HepG2 (cell line): Measurements from ENCODE around the gene MT1M. TPM values are rescaled to one million over a fixed set of nuclear protein-coding genes. Genes with fewer than 3 reads are reported as not detected.

Experiments used
- TRAFD1 ChIP-seq: sonication (generic); formaldehyde crosslinking; IDR thresholded peaks from 2 replicates; pipeline ENCODE4 v1.5.1; 2020; ENCODE audit warnings: missing genetic modification reagents, mild to moderate bottlenecking, borderline replicate concordance
- YEATS2 ChIP-seq: sonication (generic); formaldehyde crosslinking; IDR thresholded peaks from 2 replicates; pipeline ENCODE4 v1.4.0; 2020; ENCODE audit warnings: missing genetic modification reagents, borderline replicate concordance
- ZBTB8A ChIP-seq: sonication (generic); formaldehyde crosslinking; IDR thresholded peaks from 2 replicates; pipeline ENCODE4 v1.4.0; 2020; ENCODE audit warnings: mild to moderate bottlenecking, low read depth, missing genetic modification reagents, borderline replicate concordance
- ZFP37 ChIP-seq: sonication (generic); formaldehyde crosslinking; IDR thresholded peaks from 2 replicates; pipeline ENCODE4 v1.4.0; 2020; ENCODE audit warnings: missing genetic modification reagents, borderline replicate concordance
- ZFP90 ChIP-seq: sonication (generic); formaldehyde crosslinking; IDR thresholded peaks from 2 replicates; pipeline ENCODE4 v1.8.0; 2022; ENCODE audit warnings: missing genetic modification reagents, mild to moderate bottlenecking, inconsistent platforms, borderline replicate concordance
- ZNF124 ChIP-seq: sonication (generic); formaldehyde crosslinking; IDR thresholded peaks from 2 replicates; pipeline ENCODE4 v1.4.0; 2020; ENCODE audit warnings: missing genetic modification reagents
- ZNF230 ChIP-seq: sonication (generic); formaldehyde crosslinking; IDR thresholded peaks from 2 replicates; pipeline ENCODE4 v1.4.0; 2020; ENCODE audit warnings: mild to moderate bottlenecking, missing genetic modification reagents
- ZNF33B ChIP-seq: sonication (generic); formaldehyde crosslinking; IDR thresholded peaks from 2 replicates; pipeline ENCODE4 v1.5.1; 2020; ENCODE audit warnings: mild to moderate bottlenecking, missing genetic modification reagents
- ZSCAN21 ChIP-seq: sonication (generic); formaldehyde crosslinking; IDR thresholded peaks from 2 replicates; pipeline ENCODE4 v1.8.0; 2022; ENCODE audit warnings: mild to moderate bottlenecking, missing genetic modification reagents, moderate library complexity, borderline replicate concordance
- polyA plus RNA-seq, 8 experiments: library from polyadenylated mRNA; depleted of rRNA in 3 of 8; stranded (reverse) in 7 of 8; unstranded in 1 of 8; fragments of >200 nt; fragmentation: Illumina TruSeq in 4 of 8; extraction: Trizol in 4 of 8; gene quantifications; 2 replicates each; pipeline versions ENCODE4 v1.2.1 to v1.2.3, GENCODE V29; 2011 to 2016; ENCODE audit warnings: low read depth in 4 of 8, missing spikeins in 1 of 8, mixed read lengths in 1 of 8; ENCODE audit not compliant: insufficient read depth in 1 of 8
- total RNA-seq, 5 experiments: library from RNA; depleted of rRNA; stranded (reverse); fragments of >200 nt; fragmentation: Illumina TruSeq; extraction: Trizol; gene quantifications; 2 replicates each; pipeline ENCODE4 v1.2.3, GENCODE V29; 2016; ENCODE audit warnings: low read depth in 1 of 5
- TF ChIP-seq, protein P1 (sequence below): sonication (generic); IDR thresholded peaks from 2 replicates; pipeline ENCODE4 v1.6.1; 2016; ENCODE audit warnings: low read depth, borderline replicate concordance
- TF ChIP-seq, protein P2 (sequence below): sonication (generic); formaldehyde crosslinking; IDR thresholded peaks from 2 replicates; pipeline ENCODE4 v1.8.1; 2023; ENCODE audit warnings: missing genetic modification reagents, mild to moderate bottlenecking, borderline replicate concordance
- TF ChIP-seq, protein P3 (sequence below), 2 experiments: sonication (generic) in 1 of 2; formaldehyde crosslinking in 1 of 2; IDR thresholded peaks; 2 replicates each; pipeline versions ENCODE4 v1.4.0 to v1.6.1; 2018 to 2020; ENCODE audit warnings: missing genetic modification reagents in 2 of 2, borderline replicate concordance in 1 of 2, low read depth in 1 of 2, mild to moderate bottlenecking in 1 of 2, missing biosample characterization in 1 of 2
- TF ChIP-seq, protein P4 (sequence below), 2 experiments: sonication (generic) in 1 of 2; formaldehyde crosslinking in 1 of 2; IDR thresholded peaks; 2 replicates each; pipeline versions ENCODE4 v1.4.0 to v1.6.1; 2016 to 2020; ENCODE audit warnings: borderline replicate concordance in 1 of 2, low read depth in 1 of 2, mild to moderate bottlenecking in 1 of 2, missing genetic modification reagents in 1 of 2

The MT1M gene
- total and polyA plus RNA-seq, 2 of the 13 experiments (the other 11 are each of a cell fraction or from before 2014, with no cell fraction given) = 4.6 TPM; not detected in 1

DNA sequence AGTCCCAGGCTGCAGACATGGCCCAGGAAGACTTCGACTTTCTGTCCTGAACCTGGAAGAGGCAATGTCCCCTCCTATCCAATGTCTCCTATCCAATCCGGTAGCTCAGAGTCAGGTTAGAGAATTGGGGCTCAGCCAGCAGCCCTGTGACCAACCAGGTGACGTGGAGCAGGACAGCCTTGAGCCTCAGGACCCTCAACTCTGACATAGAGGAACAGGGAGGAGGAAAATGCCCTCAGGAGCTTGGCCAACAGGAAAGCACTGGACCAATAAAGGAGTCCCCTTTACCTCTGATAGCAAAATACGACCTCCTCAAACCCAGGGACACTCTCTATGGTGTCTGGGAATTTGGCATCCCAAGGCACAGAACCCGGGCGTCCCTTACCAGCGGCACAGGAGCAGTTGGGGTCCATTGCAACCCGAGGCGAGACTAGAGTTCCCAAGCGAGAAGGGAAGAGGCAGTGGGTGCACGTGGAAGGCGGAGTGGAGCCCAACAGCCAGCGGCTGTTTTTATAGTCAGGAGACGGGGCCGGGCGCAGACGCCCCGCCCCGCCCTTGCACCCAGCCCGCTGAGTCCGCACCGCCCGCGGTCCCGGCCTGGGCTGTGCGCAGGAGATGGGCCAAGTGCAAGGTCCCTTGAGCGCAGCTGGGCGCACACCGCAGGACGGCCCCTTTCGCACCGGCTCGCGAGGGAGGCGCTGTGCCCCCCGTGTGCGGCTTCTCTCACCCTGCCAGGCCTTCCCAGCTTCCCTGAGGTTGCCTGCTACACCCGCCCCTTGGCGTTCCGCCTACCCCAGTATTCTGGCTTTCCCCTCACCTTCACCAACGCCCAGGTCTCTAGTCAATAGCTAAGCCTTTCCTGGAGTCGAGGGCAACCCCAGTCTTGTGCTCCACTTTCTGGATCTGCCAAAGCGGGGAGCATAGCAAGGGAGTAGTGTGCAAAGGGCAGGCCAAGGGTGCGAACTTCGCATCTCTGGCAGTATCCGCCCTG, 35.4 kb downstream of the MT1M start, which contains the start of gene MT1G (continued):
- 0 out of 2 replicates have a peak, but pooled peaks have one; percentile 45 for TF ChIP-seq TRAFD1 (CRISPR knock-in tag)
- TF ChIP-seq, protein P1, sequence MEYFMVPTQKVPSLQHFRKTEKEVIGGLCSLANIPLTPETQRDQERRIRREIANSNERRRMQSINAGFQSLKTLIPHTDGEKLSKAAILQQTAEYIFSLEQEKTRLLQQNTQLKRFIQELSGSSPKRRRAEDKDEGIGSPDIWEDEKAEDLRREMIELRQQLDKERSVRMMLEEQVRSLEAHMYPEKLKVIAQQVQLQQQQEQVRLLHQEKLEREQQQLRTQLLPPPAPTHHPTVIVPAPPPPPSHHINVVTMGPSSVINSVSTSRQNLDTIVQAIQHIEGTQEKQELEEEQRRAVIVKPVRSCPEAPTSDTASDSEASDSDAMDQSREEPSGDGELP = peak; percentile 68; the same call in 1 of the 2 replicates
- TF ChIP-seq, protein P2, sequence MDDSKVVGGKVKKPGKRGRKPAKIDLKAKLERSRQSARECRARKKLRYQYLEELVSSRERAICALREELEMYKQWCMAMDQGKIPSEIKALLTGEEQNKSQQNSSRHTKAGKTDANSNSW = 0 out of 2 replicates have a peak, but pooled peaks have one; percentile 42
- peak; percentile 85; the same call in 1 of the 2 replicates for TF ChIP-seq ZNF33B
- TF ChIP-seq ZFP90 = peak; percentile 63; the same call in 1 of the 2 replicates
- TF ChIP-seq, protein P3, sequence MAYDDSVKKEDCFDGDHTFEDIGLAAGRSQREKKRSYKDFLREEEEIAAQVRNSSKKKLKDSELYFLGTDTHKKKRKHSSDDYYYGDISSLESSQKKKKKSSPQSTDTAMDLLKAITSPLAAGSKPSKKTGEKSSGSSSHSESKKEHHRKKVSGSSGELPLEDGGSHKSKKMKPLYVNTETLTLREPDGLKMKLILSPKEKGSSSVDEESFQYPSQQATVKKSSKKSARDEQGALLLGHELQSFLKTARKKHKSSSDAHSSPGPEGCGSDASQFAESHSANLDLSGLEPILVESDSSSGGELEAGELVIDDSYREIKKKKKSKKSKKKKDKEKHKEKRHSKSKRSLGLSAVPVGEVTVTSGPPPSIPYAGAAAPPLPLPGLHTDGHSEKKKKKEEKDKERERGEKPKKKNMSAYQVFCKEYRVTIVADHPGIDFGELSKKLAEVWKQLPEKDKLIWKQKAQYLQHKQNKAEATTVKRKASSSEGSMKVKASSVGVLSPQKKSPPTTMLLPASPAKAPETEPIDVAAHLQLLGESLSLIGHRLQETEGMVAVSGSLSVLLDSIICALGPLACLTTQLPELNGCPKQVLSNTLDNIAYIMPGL (CRISPR knock-in tag; IDR thresholded peaks at IDR 0.05; ENCODE audit: borderline replicate concordance in 1 of 2, low read depth in 1 of 2) = 0 out of 4 replicates have a peak, but pooled peaks of 1 of the 2 experiments have one; percentile 41
- TF ChIP-seq, protein P4, sequence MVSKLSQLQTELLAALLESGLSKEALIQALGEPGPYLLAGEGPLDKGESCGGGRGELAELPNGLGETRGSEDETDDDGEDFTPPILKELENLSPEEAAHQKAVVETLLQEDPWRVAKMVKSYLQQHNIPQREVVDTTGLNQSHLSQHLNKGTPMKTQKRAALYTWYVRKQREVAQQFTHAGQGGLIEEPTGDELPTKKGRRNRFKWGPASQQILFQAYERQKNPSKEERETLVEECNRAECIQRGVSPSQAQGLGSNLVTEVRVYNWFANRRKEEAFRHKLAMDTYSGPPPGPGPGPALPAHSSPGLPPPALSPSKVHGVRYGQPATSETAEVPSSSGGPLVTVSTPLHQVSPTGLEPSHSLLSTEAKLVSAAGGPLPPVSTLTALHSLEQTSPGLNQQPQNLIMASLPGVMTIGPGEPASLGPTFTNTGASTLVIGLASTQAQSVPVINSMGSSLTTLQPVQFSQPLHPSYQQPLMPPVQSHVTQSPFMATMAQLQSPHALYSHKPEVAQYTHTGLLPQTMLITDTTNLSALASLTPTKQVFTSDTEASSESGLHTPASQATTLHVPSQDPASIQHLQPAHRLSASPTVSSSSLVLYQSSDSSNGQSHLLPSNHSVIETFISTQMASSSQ (IDR thresholded peaks at IDR 0.05; ENCODE audit: low read depth) = no peak
- TF ChIP-seq, protein P4 (CRISPR knock-in tag; IDR thresholded peaks at IDR 0.05; ENCODE audit: borderline replicate concordance) = peak; percentile 54; the same call in 1 of the 2 replicates
- TF ChIP-seq YEATS2 (CRISPR knock-in tag) = no peak
- TF ChIP-seq ZBTB8A = peak; percentile 64; the same call in 1 of the 2 replicates
- 0 out of 2 replicates have a peak, but pooled peaks have one; percentile 16 for TF ChIP-seq ZNF124 (CRISPR knock-in tag)
- TF ChIP-seq ZFP37 (CRISPR knock-in tag) = peak; percentile 23; the same call in 1 of the 2 replicates
- TF ChIP-seq ZNF230 (CRISPR knock-in tag) = 0 out of 2 replicates have a peak, but pooled peaks have one; percentile 31
- no peak for TF ChIP-seq ZSCAN21
